ENCODE measurements around the gene DHRS13. TPM values are rescaled to one million over a fixed set of nuclear protein-coding genes. Genes with fewer than 3 reads are reported as not detected.

DHRS13 gene
- polyA plus RNA-seq, 3 donors = 3.7 to 4.5 (median 3.8) TPM

- Histone ChIP-seq H3K9ac (ENCODE audit: insufficient read depth, low read length, poor library complexity, severe bottlenecking) (no peak overlapping the region), H3K9me3 (replicated peaks in 1 of 2; ENCODE audit: control insufficient read depth in 1 of 2, insufficient read depth in 1 of 2, low read length in 2 of 2) (no peaks in the 10 kb centered on the region), H3K36me3 (replicated peaks in 1 of 2; ENCODE audit: control insufficient read depth in 1 of 2, insufficient read depth in 2 of 2, low read length in 2 of 2) (peaks cover 24 to 32% of the 10 kb centered on the region in 2 donors), H4K20me1 (ENCODE audit: insufficient read depth, low read length) (peaks cover 23% of the 10 kb centered on the region), H3K4me1 (ENCODE audit: control insufficient read depth in 1 of 2, insufficient read depth in 2 of 2, low read length in 2 of 2) (no peaks in the 10 kb centered on the region), H3K27ac (ENCODE audit: low read depth in 1 of 2, low read length in 2 of 2) (no peak overlapping the region), H2AFZ (ENCODE audit: insufficient read depth, low read depth, low read length, poor library complexity, severe bottlenecking) (no peak overlapping the region), H3K4me2 (replicated peaks; ENCODE audit: extremely low read depth, low read length, poor library complexity, severe bottlenecking) (no peak overlapping the region), H3K27me3 (ENCODE audit: control insufficient read depth in 2 of 2, insufficient read depth in 2 of 2, low read length in 2 of 2) (no peaks in the 10 kb centered on the region), H3K4me3 (replicated peaks in 1 of 3; ENCODE audit: low read depth in 2 of 3, low read length in 3 of 3) (no peak overlapping the region), H3K79me2 (ENCODE audit: insufficient read depth, low read length) (no peaks in the 10 kb centered on the region)
- no peak overlapping the region for H3K4me3 Mint-ChIP-seq
- peaks cover 29% of the 10 kb centered on the region in 2 donors for H3K36me3 Mint-ChIP-seq
- TF ChIP-seq CTCF (IDR thresholded peaks at IDR 0.05) = no peak
- WGBS (ENCODE audit: insufficient coverage) = no CpG with 5 or more reads among the region's 1 CpG
- H3K27me3 Mint-ChIP-seq (ENCODE audit: low read depth in 3 of 3) = peaks cover 0 to 5% (median 0%) of the 10 kb centered on the region in 3 donors
- H3K27ac Mint-ChIP-seq = peak overlapping the region in 1 of 7 donors; percentile 9
- H3K9me3 Mint-ChIP-seq = peaks cover 0 to 2% (median 0%) of the 10 kb centered on the region in 7 donors
- peaks cover 1% of the 10 kb centered on the region for H3K4me1 Mint-ChIP-seq
- intact Hi-C loops (cut with micrococcal nuclease) = no loop called here
- DNase-seq = no peak
Measured at GRCh38 chr17:28875848-28876550, 26.9 kb downstream of the DHRS13 start.

- Histone ChIP-seq H3K36me3 (replicated peaks in 1 of 2; ENCODE audit: control insufficient read depth in 1 of 2, insufficient read depth in 2 of 2, low read length in 2 of 2) (peaks cover 11 to 20% of the 10 kb centered on the region in 2 donors), H2AFZ (ENCODE audit: insufficient read depth, low read depth, low read length, poor library complexity, severe bottlenecking) (no peak overlapping the region), H3K9me3 (replicated peaks in 1 of 2; ENCODE audit: control insufficient read depth in 1 of 2, insufficient read depth in 1 of 2, low read length in 2 of 2) (no peaks in the 10 kb centered on the region), H4K20me1 (ENCODE audit: insufficient read depth, low read length) (peaks cover 10% of the 10 kb centered on the region), H3K9ac (ENCODE audit: insufficient read depth, low read length, poor library complexity, severe bottlenecking) (no peak overlapping the region), H3K27me3 (ENCODE audit: control insufficient read depth in 2 of 2, insufficient read depth in 2 of 2, low read length in 2 of 2) (no peaks in the 10 kb centered on the region), H3K4me1 (ENCODE audit: control insufficient read depth in 1 of 2, insufficient read depth in 2 of 2, low read length in 2 of 2) (no peaks in the 10 kb centered on the region), H3K79me2 (ENCODE audit: insufficient read depth, low read length) (no peaks in the 10 kb centered on the region), H3K27ac (ENCODE audit: low read depth in 1 of 2, low read length in 2 of 2) (no peak overlapping the region), H3K4me3 (replicated peaks in 1 of 3; ENCODE audit: low read depth in 2 of 3, low read length in 3 of 3) (no peak overlapping the region), H3K4me2 (replicated peaks; ENCODE audit: extremely low read depth, low read length, poor library complexity, severe bottlenecking) (no peak overlapping the region)
- Mint-ChIP-seq H3K27me3 (ENCODE audit: low read depth in 3 of 3) (peaks cover 0 to 5% (median 0%) of the 10 kb centered on the region in 3 donors), H3K4me3 (no peak overlapping the region), H3K27ac (no peak overlapping the region), H3K9me3 (peaks cover 0 to 2% (median 0%) of the 10 kb centered on the region in 7 donors), H3K4me1 (peaks cover 3% of the 10 kb centered on the region), H3K36me3 (peaks cover 16 to 17% of the 10 kb centered on the region in 2 donors)
- WGBS (ENCODE audit: insufficient coverage) = no CpG with 5 or more reads among the region's 3 CpGs
- DNase-seq = no peak
- intact Hi-C loops (cut with micrococcal nuclease) = no loop called here
- no peak for TF ChIP-seq CTCF (IDR thresholded peaks at IDR 0.05)
Measured at GRCh38 chr17:28874750-28875149, 28.1 kb downstream of the DHRS13 start.
